IMR-90 (cell line): ENCODE results near the gene CCDC198. TPM values are rescaled to one million over a fixed set of nuclear protein-coding genes. Genes with fewer than 3 reads are reported as not detected.

Experiments
- ATAC-seq: fragments of 200-7000 bp; cut with Tn5 transposase; 2 replicates; pipeline ENCODE4 v1.9.1; 2020; ENCODE audit warnings: low read depth, mild to moderate bottlenecking, moderate library complexity
- BruUV-seq: library from RNA; stranded (reverse); fragments of 400-500 nt; replicated peaks from 2 replicates; lab custom pipeline; 2021; lab: Mats Ljungman, UMichigan
- CTCF ChIA-PET: fragments of 300-600 bp; formaldehyde crosslinking; extraction: SDS; loops from one replicate; lab custom pipeline; 2021; ENCODE audit warnings: antibody characterized with exemption; lab: Yijun Ruan, JAX
- POLR2A ChIA-PET: fragments of 300-600 bp; sonication (Branson Sonifier 250); formaldehyde crosslinking; loops from one replicate; lab custom pipeline; 2022; ENCODE audit warnings: antibody characterized with exemption; ENCODE audit not compliant: unreplicated experiment; lab: Charles Lee
- DNase-seq: peaks from one replicate; pipeline ENCODE4 v3.0.0; 2013
- H2AFZ ChIP-seq: replicated peaks from 2 replicates; pipeline ENCODE3; 2013; ENCODE audit warnings: low read length, mild to moderate bottlenecking; ENCODE audit not compliant: poor library complexity
- H2AK5ac ChIP-seq: 2 replicates; pipeline ENCODE4 v1.6.1; 2013; ENCODE audit warnings: low read depth, low read length, inconsistent platforms
- H2AK9ac ChIP-seq: replicated peaks from 2 replicates; pipeline ENCODE3; 2013; ENCODE audit warnings: mild to moderate bottlenecking, low read depth, low read length, moderate library complexity; ENCODE audit not compliant: poor library complexity
- H2BK120ac ChIP-seq: 2 replicates; pipeline ENCODE4 v1.6.1; 2013; ENCODE audit warnings: low read depth, low read length, inconsistent platforms
- H2BK15ac ChIP-seq: 3 replicates; pipeline ENCODE4 v1.6.1; 2013; ENCODE audit warnings: low read depth, low read length, inconsistent platforms
- H2BK20ac ChIP-seq: 2 replicates; pipeline ENCODE4 v1.6.1; 2013; ENCODE audit warnings: low read depth, mild to moderate bottlenecking, inconsistent platforms, low read length, moderate library complexity
- H2BK5ac ChIP-seq: 2 replicates; pipeline ENCODE4 v1.6.1; 2013; ENCODE audit warnings: mild to moderate bottlenecking, low read depth, low read length, inconsistent platforms; ENCODE audit not compliant: poor library complexity, severe bottlenecking
- H3K14ac ChIP-seq: replicated peaks from 2 replicates; pipeline ENCODE4 v1.6.1; 2013; ENCODE audit warnings: low read depth, low read length, inconsistent platforms
- H3K18ac ChIP-seq: 2 replicates; pipeline ENCODE4 v1.6.1; 2013; ENCODE audit warnings: low read depth, low read length, control low read depth
- H3K23ac ChIP-seq: 2 replicates; pipeline ENCODE4 v1.6.1; 2013; ENCODE audit warnings: low read depth, low read length, inconsistent platforms
- H3K27ac ChIP-seq: 2 replicates; pipeline ENCODE4 v1.5.1; 2013; ENCODE audit warnings: mild to moderate bottlenecking, control low read depth, low read length; ENCODE audit not compliant: insufficient read depth
- H3K27me3 ChIP-seq: 2 replicates; pipeline ENCODE4 v1.6.1; 2013; ENCODE audit warnings: low read length; ENCODE audit not compliant: control insufficient read depth, insufficient read depth
- H3K36me3 ChIP-seq: 2 replicates; pipeline ENCODE4 v1.6.1; 2013; ENCODE audit warnings: low read length, mixed read lengths; ENCODE audit not compliant: control insufficient read depth, insufficient read depth
- H3K4ac ChIP-seq: 2 replicates; pipeline ENCODE4 v1.6.1; 2013; ENCODE audit warnings: low read depth, low read length, inconsistent platforms
- H3K4me1 ChIP-seq: 2 replicates; pipeline ENCODE4 v1.6.1; 2013; ENCODE audit warnings: low read length, mixed read lengths; ENCODE audit not compliant: control insufficient read depth, insufficient read depth
- H3K4me2 ChIP-seq: 2 replicates; pipeline ENCODE4 v1.6.1; 2013; ENCODE audit warnings: low read depth, mild to moderate bottlenecking, control low read depth, low read length, moderate library complexity
- H3K4me3 ChIP-seq: 2 replicates; pipeline ENCODE4 v1.5.1; 2013; ENCODE audit warnings: low read depth, mild to moderate bottlenecking, control low read depth, low read length, moderate library complexity; ENCODE audit not compliant: insufficient read depth
- H3K56ac ChIP-seq: 2 replicates; pipeline ENCODE4 v1.6.1; 2013; ENCODE audit warnings: low read length, inconsistent platforms; ENCODE audit not compliant: insufficient read depth; ENCODE audit errors: extremely low read depth
- H3K79me1 ChIP-seq, 2 experiments: 2 replicates each; pipeline ENCODE4 v1.6.1; 2013; ENCODE audit warnings: low read length in 2 of 2, inconsistent platforms in 1 of 2, low read depth in 1 of 2
- H3K9ac ChIP-seq: 2 replicates; pipeline ENCODE4 v1.6.1; 2013; ENCODE audit warnings: low read depth, low read length, control low read depth
- H3K9me1 ChIP-seq: 2 replicates; pipeline ENCODE4 v1.6.1; 2013; ENCODE audit warnings: low read length, inconsistent platforms; ENCODE audit not compliant: insufficient read depth
- H3K9me3 ChIP-seq: 2 replicates; pipeline ENCODE4 v1.6.1; 2013; ENCODE audit warnings: low read length; ENCODE audit not compliant: control insufficient read depth, insufficient read depth
- H4K20me1 ChIP-seq: 2 replicates; pipeline ENCODE4 v1.6.1; 2013; ENCODE audit warnings: low read length, inconsistent platforms; ENCODE audit not compliant: insufficient read depth
- H4K5ac ChIP-seq: 2 replicates; pipeline ENCODE4 v1.6.1; 2013; ENCODE audit warnings: mild to moderate bottlenecking, low read depth, low read length, control low read depth
- H4K8ac ChIP-seq, 2 experiments: 2 replicates each; pipeline ENCODE4 v1.6.1; 2013; ENCODE audit warnings: low read depth in 2 of 2, low read length in 2 of 2, control low read depth in 1 of 2, inconsistent platforms in 1 of 2
- H4K91ac ChIP-seq: 2 replicates; pipeline ENCODE4 v1.6.1; 2013; ENCODE audit warnings: low read depth, low read length, inconsistent platforms; ENCODE audit not compliant: insufficient read depth
- BHLHE40 ChIP-seq: fragments of 150-350 bp; IDR thresholded peaks from 2 replicates; pipeline ENCODE4 v1.6.1; 2016; ENCODE audit warnings: mild to moderate bottlenecking, low read depth, low read length
- CEBPB ChIP-seq: IDR thresholded peaks from 2 replicates; pipeline ENCODE4 v1.6.1; 2012; ENCODE audit warnings: low read depth, low read length, improper control_type of control experiment
- CHD1 ChIP-seq: IDR thresholded peaks from 2 replicates; pipeline ENCODE4 v1.6.1; 2012; ENCODE audit warnings: low read depth, low read length, improper control_type of control experiment
- FOS ChIP-seq: fragments of 150-350 bp; IDR thresholded peaks from 2 replicates; pipeline ENCODE4 v1.6.1; 2016; ENCODE audit warnings: low read depth, low read length
- MAFK ChIP-seq: IDR thresholded peaks from 2 replicates; pipeline ENCODE4 v1.6.1; 2012; ENCODE audit warnings: low read depth, low read length, improper control_type of control experiment
- MAZ ChIP-seq: IDR thresholded peaks from 2 replicates; pipeline ENCODE4 v1.6.1; 2012; ENCODE audit warnings: low read depth, mild to moderate bottlenecking, low read length, improper control_type of control experiment, moderate library complexity, borderline replicate concordance
- MXI1 ChIP-seq: IDR thresholded peaks from 2 replicates; pipeline ENCODE4 v1.6.1; 2012; ENCODE audit warnings: low read depth, mild to moderate bottlenecking, low read length, moderate library complexity, borderline replicate concordance
- NFE2L2 ChIP-seq: fragments of 150-350 bp; IDR thresholded peaks from 2 replicates; pipeline ENCODE4 v1.6.1; 2016; ENCODE audit warnings: low read depth, mild to moderate bottlenecking, low read length
- POLR2A ChIP-seq: IDR thresholded peaks from 2 replicates; pipeline ENCODE4 v1.6.1; 2012; ENCODE audit warnings: mild to moderate bottlenecking, low read depth, low read length
- RAD21 ChIP-seq: IDR thresholded peaks from 2 replicates; pipeline ENCODE4 v1.6.1; 2012; ENCODE audit warnings: low read length, improper control_type of control experiment
- RCOR1 ChIP-seq: IDR thresholded peaks from 2 replicates; pipeline ENCODE4 v1.6.1; 2012; ENCODE audit warnings: mild to moderate bottlenecking, low read length, improper control_type of control experiment; ENCODE audit not compliant: insufficient replicate concordance
- RFX5 ChIP-seq: IDR thresholded peaks from 2 replicates; pipeline ENCODE4 v1.8.0; 2012; ENCODE audit warnings: low read depth, mild to moderate bottlenecking, low read length, moderate library complexity
- SMC3 ChIP-seq: fragments of 150-350 bp; IDR thresholded peaks from 2 replicates; pipeline ENCODE4 v1.6.1; 2016; ENCODE audit warnings: low read depth, mild to moderate bottlenecking, antibody characterized with exemption, low read length, moderate library complexity
- WGBS, 2 experiments: methylation state at CpG; one replicate each; pipeline versions ENCODE4 v1.1.5 to v1.1.7; 2013; ENCODE audit warnings: missing lambda C conversion rate in 2 of 2; ENCODE audit not compliant: insufficient read length in 1 of 2; ENCODE audit errors: extremely low coverage in 2 of 2; 5-methylcytosine and 5-hydroxymethylcytosine counted together
- dilution Hi-C: fragments of 300-500 bp; cut with HindIII; formaldehyde crosslinking; loops from one replicate; pipeline ENCODE4 v1.14.3; 2018; ENCODE audit warnings: low sequenced_read_pairs; ENCODE audit not compliant: unreplicated experiment
- in situ Hi-C: fragments of 300-500 bp; cut with MboI; formaldehyde crosslinking; loops from 3 replicates; pipeline ENCODE4 v1.14.3; 2019; ENCODE audit warnings: low sequenced_read_pairs, inconsistent platforms, mixed read lengths
- intact Hi-C: fragments of 100-400 bp; cut with micrococcal nuclease; formaldehyde crosslinking; loops from 2 replicates; pipeline ENCODE4 v1.10.0; 2022
- polyA plus RNA-seq, 3 experiments: library from polyadenylated mRNA; depleted of rRNA; stranded (reverse); fragments of >200 nt; gene quantifications; 2 replicates each; pipeline ENCODE4 v1.2.3, GENCODE V29; 2012; ENCODE audit warnings: low replicate concordance in 1 of 3
- total RNA-seq: library from RNA; depleted of rRNA; stranded (reverse); fragments of >200 nt; gene quantifications from 2 replicates; pipeline ENCODE4 v1.2.3, GENCODE V29; 2012
- TF ChIP-seq, protein P1 (sequence below): fragments of 150-350 bp; IDR thresholded peaks from 2 replicates; pipeline ENCODE4 v1.6.1; 2016; ENCODE audit warnings: low read depth, mild to moderate bottlenecking, low read length, moderate library complexity, borderline replicate concordance
- TF ChIP-seq, protein P2 (sequence below): fragments of 150-350 bp; IDR thresholded peaks from 2 replicates; pipeline ENCODE4 v1.6.1; 2017; ENCODE audit warnings: mild to moderate bottlenecking, antibody characterized with exemption, low read length, low read depth
- TF ChIP-seq, protein P3 (sequence below): conservative IDR thresholded peaks from 2 replicates; pipeline ENCODE4 v1.5.1; 2012; ENCODE audit warnings: mild to moderate bottlenecking, low read depth, low read length, improper control_type of control experiment

CCDC198 gene
- total and polyA plus RNA-seq, 2 of the 4 experiments (the other 2 are of a cell fraction), result not detected

DNA sequence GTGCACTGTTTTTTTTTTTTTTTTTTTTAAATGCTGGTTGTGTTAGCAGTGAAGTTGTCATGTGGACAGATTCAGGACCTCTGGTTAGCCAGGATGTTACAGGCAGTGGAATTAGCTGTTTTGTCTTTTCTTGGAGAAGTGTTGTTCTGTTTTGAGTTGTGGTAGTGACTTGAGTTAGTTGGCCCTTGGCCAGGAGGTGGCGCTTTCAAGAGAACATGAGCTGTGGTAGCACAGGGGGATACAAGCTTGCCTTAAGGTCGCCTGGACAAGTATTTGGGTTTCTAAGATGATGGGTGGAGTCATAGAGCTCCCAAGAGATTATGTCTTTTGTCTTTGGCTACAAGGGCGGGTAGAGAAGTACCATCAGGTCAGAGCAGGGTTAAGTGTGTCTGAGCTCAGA, 33.3 kb upstream of the CCDC198 start:
- H3K4me2 ChIP-seq, result no peak overlapping the region
- no peak overlapping the region for H2BK120ac ChIP-seq
- dilution Hi-C loops (no loop called here), intact Hi-C loops (no loop called here), in situ Hi-C loops (no loop called here)
- H2AK5ac ChIP-seq, result no peak overlapping the region
- 14% methylated on average over 1 of the region's 3 CpGs; no CpG with 5 or more reads in 1 of the 2 experiments for WGBS, 2 experiments
- CTCF ChIA-PET, result no interaction called here
- no peaks in the 10 kb centered on the region for H3K79me1 ChIP-seq
- H3K4ac ChIP-seq, result no peak overlapping the region
- no peak overlapping the region for H2BK5ac ChIP-seq
- no peak overlapping the region for H3K23ac ChIP-seq
- BruUV-seq, result no TSS peak
- H3K4me3 ChIP-seq, result no peak overlapping the region
- H2AK9ac ChIP-seq, result no peak overlapping the region
- TF ChIP-seq MAFK, result no peak
- TF ChIP-seq BHLHE40, result no peak
- no peak for TF ChIP-seq RFX5
- TF ChIP-seq MXI1, result no peak
- TF ChIP-seq NFE2L2, result no peak
- TF ChIP-seq, protein P1, sequence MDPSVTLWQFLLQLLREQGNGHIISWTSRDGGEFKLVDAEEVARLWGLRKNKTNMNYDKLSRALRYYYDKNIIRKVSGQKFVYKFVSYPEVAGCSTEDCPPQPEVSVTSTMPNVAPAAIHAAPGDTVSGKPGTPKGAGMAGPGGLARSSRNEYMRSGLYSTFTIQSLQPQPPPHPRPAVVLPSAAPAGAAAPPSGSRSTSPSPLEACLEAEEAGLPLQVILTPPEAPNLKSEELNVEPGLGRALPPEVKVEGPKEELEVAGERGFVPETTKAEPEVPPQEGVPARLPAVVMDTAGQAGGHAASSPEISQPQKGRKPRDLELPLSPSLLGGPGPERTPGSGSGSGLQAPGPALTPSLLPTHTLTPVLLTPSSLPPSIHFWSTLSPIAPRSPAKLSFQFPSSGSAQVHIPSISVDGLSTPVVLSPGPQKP, result no peak
- no peak for TF ChIP-seq CHD1
- no peak for TF ChIP-seq CEBPB
- TF ChIP-seq, protein P2, sequence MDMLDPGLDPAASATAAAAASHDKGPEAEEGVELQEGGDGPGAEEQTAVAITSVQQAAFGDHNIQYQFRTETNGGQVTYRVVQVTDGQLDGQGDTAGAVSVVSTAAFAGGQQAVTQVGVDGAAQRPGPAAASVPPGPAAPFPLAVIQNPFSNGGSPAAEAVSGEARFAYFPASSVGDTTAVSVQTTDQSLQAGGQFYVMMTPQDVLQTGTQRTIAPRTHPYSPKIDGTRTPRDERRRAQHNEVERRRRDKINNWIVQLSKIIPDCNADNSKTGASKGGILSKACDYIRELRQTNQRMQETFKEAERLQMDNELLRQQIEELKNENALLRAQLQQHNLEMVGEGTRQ, result no peak
- no peak for TF ChIP-seq RCOR1
- TF ChIP-seq SMC3, result no peak
- TF ChIP-seq FOS, result no peak
- TF ChIP-seq, protein P3, sequence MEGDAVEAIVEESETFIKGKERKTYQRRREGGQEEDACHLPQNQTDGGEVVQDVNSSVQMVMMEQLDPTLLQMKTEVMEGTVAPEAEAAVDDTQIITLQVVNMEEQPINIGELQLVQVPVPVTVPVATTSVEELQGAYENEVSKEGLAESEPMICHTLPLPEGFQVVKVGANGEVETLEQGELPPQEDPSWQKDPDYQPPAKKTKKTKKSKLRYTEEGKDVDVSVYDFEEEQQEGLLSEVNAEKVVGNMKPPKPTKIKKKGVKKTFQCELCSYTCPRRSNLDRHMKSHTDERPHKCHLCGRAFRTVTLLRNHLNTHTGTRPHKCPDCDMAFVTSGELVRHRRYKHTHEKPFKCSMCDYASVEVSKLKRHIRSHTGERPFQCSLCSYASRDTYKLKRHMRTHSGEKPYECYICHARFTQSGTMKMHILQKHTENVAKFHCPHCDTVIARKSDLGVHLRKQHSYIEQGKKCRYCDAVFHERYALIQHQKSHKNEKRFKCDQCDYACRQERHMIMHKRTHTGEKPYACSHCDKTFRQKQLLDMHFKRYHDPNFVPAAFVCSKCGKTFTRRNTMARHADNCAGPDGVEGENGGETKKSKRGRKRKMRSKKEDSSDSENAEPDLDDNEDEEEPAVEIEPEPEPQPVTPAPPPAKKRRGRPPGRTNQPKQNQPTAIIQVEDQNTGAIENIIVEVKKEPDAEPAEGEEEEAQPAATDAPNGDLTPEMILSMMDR, result no peak
- no peak for TF ChIP-seq POLR2A
- TF ChIP-seq RAD21, result no peak
- TF ChIP-seq MAZ, result no peak
- H4K5ac ChIP-seq, result no peak overlapping the region
- H4K20me1 ChIP-seq, result no peaks in the 10 kb centered on the region
- H3K4me1 ChIP-seq, result no peaks in the 10 kb centered on the region
- no peak overlapping the region for H3K18ac ChIP-seq
- POLR2A ChIA-PET, result no interaction called here
- no peak overlapping the region for H4K91ac ChIP-seq
- no peak overlapping the region for H2BK15ac ChIP-seq
- no peak overlapping the region for H2AFZ ChIP-seq
- H2BK20ac ChIP-seq, result no peak overlapping the region
- H3K9me3 ChIP-seq, result no peaks in the 10 kb centered on the region
- no peak overlapping the region for H3K27ac ChIP-seq
- H3K9ac ChIP-seq, result no peak overlapping the region
- H3K36me3 ChIP-seq, result no peaks in the 10 kb centered on the region
- DNase-seq (no peak), ATAC-seq (no peak)
- H3K56ac ChIP-seq, result no peak overlapping the region
- no peaks in the 10 kb centered on the region for H3K27me3 ChIP-seq
- H3K14ac ChIP-seq, result no peak overlapping the region
- H4K8ac ChIP-seq, result no peak overlapping the region
- H3K9me1 ChIP-seq, result no peaks in the 10 kb centered on the region
